HG03571 (cell line): ENCODE results near the gene TAAR8.
"Not testable (repeated sequence)": the region's sequence is repeated elsewhere in the genome, so short reads cannot be mapped to it uniquely, and the experiment has no call there.

Experiments
- ATAC-seq: cut with Tn5 transposase; IDR thresholded peaks from one replicate; pipeline ENCODE4 v1.9.1; 2021; ENCODE audit not compliant: unreplicated experiment

The TAAR8 gene

GRCh38 chr6:132544826-132545225 is 7.6 kb upstream of the TAAR8 start:
- no peak for ATAC-seq

DNA sequence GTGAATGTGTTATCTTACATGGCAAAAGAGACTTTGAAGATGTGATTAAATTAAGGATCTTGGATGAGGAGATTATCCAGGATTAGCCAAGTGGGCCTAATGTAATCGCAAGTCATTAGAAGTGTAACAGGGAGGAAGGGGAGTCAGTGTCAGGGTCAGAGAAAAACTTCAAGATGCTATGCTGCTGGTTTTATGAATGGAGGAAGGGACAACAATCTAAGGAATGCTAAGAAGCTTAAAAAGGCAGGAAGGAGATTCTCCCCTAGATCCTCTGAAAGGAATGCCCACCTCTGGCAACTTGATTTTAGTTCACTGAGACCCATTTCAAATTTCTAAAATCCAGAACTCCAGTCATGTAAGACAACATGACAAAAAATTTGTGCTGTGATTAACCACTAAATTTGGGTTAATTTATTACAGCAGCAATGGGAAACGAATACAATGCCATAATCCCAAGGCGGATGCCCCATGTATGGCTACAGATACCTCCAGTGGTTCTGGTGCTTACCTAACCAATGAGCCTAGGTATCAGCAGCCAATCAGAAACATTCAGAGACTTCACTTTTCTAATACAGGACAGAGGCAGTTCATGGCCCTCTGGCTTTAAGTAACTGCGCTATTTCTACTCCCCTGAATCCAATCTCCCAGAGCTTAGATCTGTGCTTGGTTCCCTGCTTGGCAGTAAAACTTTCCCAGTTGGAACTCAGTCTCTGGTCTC is 3.6 kb upstream of the TAAR8 start:
- ATAC-seq: no peak

- ATAC-seq: no peak
Measured at GRCh38 chr6:132551214-132551613, 1.3 kb upstream of the TAAR8 start.

GRCh38 chr6:132560087-132560486 is 7.6 kb downstream of the TAAR8 start:
- ATAC-seq: not testable (repeated sequence)

- no peak for ATAC-seq
Measured at GRCh38 chr6:132566404-132566803, 13.9 kb downstream of the TAAR8 start.

DNA sequence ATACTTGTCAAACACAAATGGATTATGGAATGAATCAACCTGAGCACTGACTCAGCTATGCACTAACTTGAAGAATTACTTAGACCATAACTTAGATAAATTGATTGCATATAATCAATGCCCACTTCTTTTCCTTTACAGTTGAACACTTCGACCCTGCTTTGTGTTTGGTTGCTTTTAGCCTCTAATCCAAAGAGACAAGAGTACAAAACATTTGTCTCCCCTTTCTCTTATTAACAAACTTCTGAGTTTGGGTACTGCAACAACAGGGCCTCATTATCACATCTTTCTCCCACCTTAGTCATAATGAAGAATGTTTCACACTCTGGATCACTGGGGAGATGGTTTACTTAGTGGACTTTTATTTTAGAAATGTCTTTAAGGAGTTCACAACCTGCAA is 15.1 kb downstream of the TAAR8 start:
- no peak for ATAC-seq

- ATAC-seq: no peak
Measured at GRCh38 chr6:132568611-132569010, 16.1 kb downstream of the TAAR8 start.

GRCh38 chr6:132569170-132569569 is 16.7 kb downstream of the TAAR8 start:
- ATAC-seq: no peak

DNA sequence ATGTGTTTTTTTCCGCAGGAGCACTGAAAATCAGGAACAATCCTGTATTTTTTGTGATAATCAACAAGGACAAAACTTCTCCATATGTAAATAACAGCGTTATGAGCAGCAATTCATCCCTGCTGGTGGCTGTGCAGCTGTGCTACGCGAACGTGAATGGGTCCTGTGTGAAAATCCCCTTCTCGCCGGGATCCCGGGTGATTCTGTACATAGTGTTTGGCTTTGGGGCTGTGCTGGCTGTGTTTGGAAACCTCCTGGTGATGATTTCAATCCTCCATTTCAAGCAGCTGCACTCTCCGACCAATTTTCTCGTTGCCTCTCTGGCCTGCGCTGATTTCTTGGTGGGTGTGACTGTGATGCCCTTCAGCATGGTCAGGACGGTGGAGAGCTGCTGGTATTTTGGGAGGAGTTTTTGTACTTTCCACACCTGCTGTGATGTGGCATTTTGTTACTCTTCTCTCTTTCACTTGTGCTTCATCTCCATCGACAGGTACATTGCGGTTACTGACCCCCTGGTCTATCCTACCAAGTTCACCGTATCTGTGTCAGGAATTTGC is 17.8 kb downstream of the TAAR8 start, which contains the start of gene TAAR6:
Gene TAAR6, plus strand, starts transcription at position 102 of the 557 bp plus-strand sequence. Its CDS starts 0 bp downstream, at position 102.
- no peak for ATAC-seq

DNA sequence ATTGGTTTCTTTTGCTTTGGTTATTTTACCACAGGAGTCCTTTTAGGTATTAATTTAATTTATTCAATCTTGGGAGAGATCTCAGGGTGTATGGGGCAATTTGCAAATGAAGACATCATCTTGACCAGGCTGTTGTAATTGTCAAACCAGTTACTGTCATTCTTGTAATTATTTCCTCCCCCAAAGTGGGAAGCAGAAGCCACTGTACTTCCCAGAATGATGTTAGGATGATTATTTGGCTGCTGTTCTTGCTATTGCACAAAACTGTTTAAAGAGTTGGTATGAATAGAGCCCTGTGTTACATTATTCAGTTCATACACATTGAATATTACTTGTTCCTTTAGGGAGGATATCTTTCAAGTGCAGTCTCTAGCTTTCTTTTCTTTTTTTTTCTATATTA is 19.3 kb downstream of the TAAR8 start:
- no peak for ATAC-seq

- ATAC-seq: no peak
Measured at GRCh38 chr6:132584698-132585097, 32.2 kb downstream of the TAAR8 start.

GRCh38 chr6:132587424-132587823 is 35.0 kb downstream of the TAAR8 start:
- no peak for ATAC-seq

- ATAC-seq: no peak
Measured at GRCh38 chr6:132589454-132589853, 37.0 kb downstream of the TAAR8 start, which contains the start of gene TAAR5. Gene TAAR5 (minus strand): TSS chr6:132589741. CDS start chr6:132589686, 55 bp downstream.

- ATAC-seq: no peak
Measured at GRCh38 chr6:132590362-132590761, 37.9 kb downstream of the TAAR8 start.

GRCh38 chr6:132592855-132593254 is 40.4 kb downstream of the TAAR8 start:
- no peak for ATAC-seq

GRCh38 chr6:132596201-132596600 is 43.7 kb downstream of the TAAR8 start:
- ATAC-seq: no peak

DNA sequence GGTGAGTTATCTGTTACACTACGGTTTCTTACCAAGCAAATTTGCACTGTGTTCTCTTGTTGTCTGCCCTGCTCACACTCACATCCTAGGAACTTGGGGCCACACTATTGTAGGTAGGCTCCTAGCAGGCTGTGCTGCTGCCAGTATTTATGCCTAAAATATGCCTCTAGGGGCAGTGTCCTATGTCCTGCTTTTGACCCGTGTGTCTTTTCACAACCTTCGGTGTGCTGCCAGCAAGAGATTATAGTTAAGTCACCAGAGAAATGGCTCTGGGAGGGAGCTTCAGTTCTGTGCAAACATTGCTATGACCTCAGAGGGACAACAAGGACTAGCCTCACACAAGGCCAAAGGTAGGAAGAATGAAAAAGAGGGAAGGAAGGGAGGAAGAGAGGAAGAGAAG is 46.0 kb downstream of the TAAR8 start:
- ATAC-seq: peak; percentile 76

DNA sequence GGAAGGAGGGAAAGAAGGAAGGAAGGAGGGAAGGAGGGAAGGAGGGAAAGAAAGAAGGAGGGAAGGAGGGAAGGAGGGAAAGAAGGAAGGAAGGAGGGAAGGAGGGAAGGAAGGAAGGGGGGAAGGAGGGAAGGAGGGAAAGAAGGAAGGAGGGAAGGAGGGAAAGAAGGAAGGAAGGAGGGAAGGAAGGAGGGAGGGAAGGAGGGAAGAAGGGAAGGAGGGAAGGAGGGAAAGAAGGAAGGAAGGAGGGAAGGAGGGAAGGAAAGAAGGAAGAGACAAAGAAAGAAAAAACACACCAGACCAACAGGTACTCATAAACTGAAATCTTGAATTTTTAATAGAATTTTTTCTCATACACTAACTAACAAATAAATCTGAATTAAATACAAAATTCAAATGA is 48.4 kb downstream of the TAAR8 start:
- ATAC-seq: not testable (repeated sequence)
